HCT116 (cell line): ENCODE measurements around the gene AP3S1. TPM values are rescaled to one million over a fixed set of nuclear protein-coding genes. Genes with fewer than 3 reads are reported as not detected.

Source experiments
- ATAC-seq: fragments of 200-7000 bp; cut with Tn5 transposase; 2 replicates; pipeline ENCODE4 v1.9.1; 2020; ENCODE audit warnings: mild to moderate bottlenecking, moderate library complexity
- BruUV-seq: library from RNA; stranded (reverse); fragments of 400-500 nt; replicated peaks from 2 replicates; lab custom pipeline; 2021; lab: Mats Ljungman, UMichigan
- CTCF ChIA-PET: fragments of 300-600 bp; sonication (Branson Sonifier 250); formaldehyde crosslinking; loops from one replicate; lab custom pipeline; 2021; ENCODE audit warnings: antibody characterized with exemption; lab: Charles Lee
- POLR2A ChIA-PET: fragments of 300-600, 350-600 bp; sonication (Branson Sonifier 250); formaldehyde crosslinking; loops from one replicate; lab custom pipeline; 2021; ENCODE audit warnings: antibody characterized with exemption; lab: Charles Lee
- RAD21 ChIA-PET, 2 experiments: fragments of 300-600 bp; sonication (Branson Sonifier 250); formaldehyde crosslinking; loops; one replicate each; lab custom pipeline; 2023; ENCODE audit warnings: low total read pairs in 2 of 2; ENCODE audit not compliant: uncharacterized antibody in 2 of 2, unreplicated experiment in 2 of 2, low non-redundant PET in 1 of 2; lab: Charles Lee
- DNase-seq: peaks from one replicate; pipeline ENCODE4 v3.0.0-alpha.2; 2010; ENCODE audit warnings: low read depth, low spot score
- H2AFZ ChIP-seq: fragments of 200-600 bp; shearing (Covaris generic), sonication (generic); 2 replicates; pipeline ENCODE4 v1.6.1; 2017; ENCODE audit warnings: low read depth, mixed run types, mixed read lengths, antibody characterized with exemption, low read length; ENCODE audit not compliant: poor library complexity, severe bottlenecking
- H3K27ac ChIP-seq: 2 replicates; pipeline ENCODE4 v1.5.1; 2012; ENCODE audit warnings: low read depth, low read length
- H3K27me3 ChIP-seq: fragments of 200-600 bp; sonication (generic); 2 replicates; pipeline ENCODE4 v1.6.1; 2016; ENCODE audit warnings: mixed run types, low read length, mixed read lengths; ENCODE audit not compliant: insufficient read depth
- H3K36me3 ChIP-seq, 2 experiments: fragments of 200-500 bp in 1 of 2; fragments of 200-600 bp in 1 of 2; sonication (Bioruptor generic) in 1 of 2; sonication (generic) in 1 of 2; 2 replicates each; pipeline versions ENCODE4 v1.5.1 to v1.6.1; 2014 to 2016; ENCODE audit warnings: low read length in 2 of 2, inconsistent platforms in 1 of 2, mixed read lengths in 1 of 2, mixed run types in 1 of 2; ENCODE audit not compliant: insufficient read depth in 2 of 2, control insufficient read depth in 1 of 2
- H3K4me1 ChIP-seq, 2 experiments: fragments of 200-600 bp in 1 of 2; sonication (generic) in 1 of 2; 2 replicates each; pipeline versions ENCODE4 v1.5.1 to v1.6.1; 2012 to 2017; ENCODE audit warnings: low read length in 2 of 2, inconsistent platforms in 1 of 2, mild to moderate bottlenecking in 1 of 2, mixed read lengths in 1 of 2, mixed run types in 1 of 2, moderate library complexity in 1 of 2; ENCODE audit not compliant: insufficient read depth in 2 of 2, control insufficient read depth in 1 of 2
- H3K4me2 ChIP-seq: fragments of 200-600 bp; sonication (generic); 2 replicates; pipeline ENCODE4 v1.6.1; 2017; ENCODE audit warnings: mixed run types, low read length, mixed read lengths
- H3K4me3 ChIP-seq, 2 experiments: fragments of 200-600 bp in 1 of 2; sonication (generic) in 1 of 2; replicated peaks in 1 of 2; 2 replicates each; pipeline ENCODE4 v1.5.1; 2011 to 2016; ENCODE audit warnings: low read length in 2 of 2, control low read depth in 1 of 2, low read depth in 1 of 2, mild to moderate bottlenecking in 1 of 2, mixed read lengths in 1 of 2, mixed run types in 1 of 2
- H3K79me2 ChIP-seq: fragments of 200-600 bp; sonication (generic); 2 replicates; pipeline ENCODE4 v1.6.1; 2017; ENCODE audit warnings: mild to moderate bottlenecking, mixed run types, low read length, moderate library complexity, mixed read lengths; ENCODE audit not compliant: insufficient read depth
- H3K9ac ChIP-seq: fragments of 200-600 bp; sonication (generic); 2 replicates; pipeline ENCODE4 v1.6.1; 2016; ENCODE audit warnings: low read length, mixed read lengths
- H3K9me2 ChIP-seq: fragments of 200-600 bp; sonication (generic), shearing (Covaris generic); 2 replicates; pipeline ENCODE4 v1.6.1; 2017; ENCODE audit warnings: mixed run types, mild to moderate bottlenecking, moderate library complexity; ENCODE audit not compliant: insufficient read depth
- H3K9me3 ChIP-seq, 2 experiments: fragments of 200-500 bp in 1 of 2; fragments of 200-600 bp in 1 of 2; sonication (Bioruptor generic) in 1 of 2; sonication (generic) in 1 of 2; 2 replicates each; pipeline ENCODE4 v1.6.1; 2014 to 2017; ENCODE audit warnings: low read length in 2 of 2, mixed read lengths in 2 of 2, inconsistent platforms in 1 of 2, low read depth in 1 of 2, mild to moderate bottlenecking in 1 of 2, mixed run types in 1 of 2, moderate library complexity in 1 of 2; ENCODE audit not compliant: control insufficient read depth in 1 of 2, insufficient read depth in 1 of 2
- H4K20me1 ChIP-seq: fragments of 200-600 bp; sonication (generic), shearing (Covaris generic); 2 replicates; pipeline ENCODE4 v1.6.1; 2017; ENCODE audit warnings: mixed run types, mild to moderate bottlenecking, moderate library complexity; ENCODE audit not compliant: insufficient read depth
- ATF3 ChIP-seq: IDR thresholded peaks from 2 replicates; pipeline ENCODE4 v1.6.1; 2012
- CEBPB ChIP-seq: IDR thresholded peaks from 2 replicates; pipeline ENCODE4 v1.6.1; 2012; ENCODE audit warnings: low read depth
- CTCF ChIP-seq, 3 experiments: fragments of 200-600 bp in 1 of 3; sonication (generic) in 1 of 3; IDR thresholded peaks in 2 of 3; conservative IDR thresholded peaks in 1 of 3; 2 replicates each; pipeline ENCODE4 v1.5.1; 2012 to 2017; ENCODE audit warnings: low read depth in 2 of 3, low read length in 2 of 3, antibody characterized with exemption in 1 of 3, borderline replicate concordance in 1 of 3, control low read depth in 1 of 3, mild to moderate bottlenecking in 1 of 3, mixed read lengths in 1 of 3, mixed run types in 1 of 3, moderate library complexity in 1 of 3; ENCODE audit not compliant: insufficient read depth in 1 of 3
- ELF1 ChIP-seq: IDR thresholded peaks from 2 replicates; pipeline ENCODE4 v1.6.1; 2012; ENCODE audit warnings: low read depth, borderline replicate concordance
- EZH2phosphoT487 ChIP-seq: fragments of 200-600 bp; IDR thresholded peaks from 2 replicates; pipeline ENCODE4 v1.6.1; 2018; ENCODE audit warnings: antibody characterized with exemption, borderline replicate concordance
- FOSL1 ChIP-seq: IDR thresholded peaks from 2 replicates; pipeline ENCODE4 v1.6.1; 2012; ENCODE audit warnings: low read depth
- JUND ChIP-seq: IDR thresholded peaks from 2 replicates; pipeline ENCODE4 v1.6.1; 2012
- POLR2A ChIP-seq: IDR thresholded peaks from 2 replicates; pipeline ENCODE4 v1.7.0; 2011; ENCODE audit warnings: borderline replicate concordance; ENCODE audit not compliant: insufficient read depth, insufficient read length; ENCODE audit errors: extremely low read depth
- POLR2AphosphoS5 ChIP-seq: IDR thresholded peaks from 2 replicates; pipeline ENCODE4 v1.6.1; 2011; ENCODE audit warnings: mild to moderate bottlenecking, low read depth, low read length, moderate library complexity
- RAD21 ChIP-seq: IDR thresholded peaks from 2 replicates; pipeline ENCODE4 v1.6.1; 2012; ENCODE audit warnings: low read depth, mild to moderate bottlenecking
- SIN3A ChIP-seq: IDR thresholded peaks from 2 replicates; pipeline ENCODE4 v1.6.1; 2012; ENCODE audit warnings: low read depth
- SP1 ChIP-seq: IDR thresholded peaks from 2 replicates; pipeline ENCODE4 v1.6.1; 2012; ENCODE audit warnings: low read depth
- SRF ChIP-seq: IDR thresholded peaks from 2 replicates; pipeline ENCODE4 v1.6.1; 2012; ENCODE audit warnings: low read depth
- TCF7L2 ChIP-seq: IDR thresholded peaks from 2 replicates; pipeline ENCODE4 v1.7.0; 2011; ENCODE audit warnings: borderline replicate concordance, inconsistent platforms; ENCODE audit not compliant: insufficient read depth, insufficient read length; ENCODE audit errors: extremely low read depth
- YY1 ChIP-seq: IDR thresholded peaks from 2 replicates; pipeline ENCODE4 v1.6.1; 2011; ENCODE audit warnings: low read length, low read depth, moderate library complexity, mild to moderate bottlenecking; ENCODE audit not compliant: insufficient replicate concordance; ENCODE audit errors: extremely low read depth
- ZFX ChIP-seq: fragments of 450-650 bp; IDR thresholded peaks from 2 replicates; pipeline ENCODE4 v1.6.1; 2017
- ZNF274 ChIP-seq: fragments of 200-500 bp; sonication (Bioruptor generic); IDR thresholded peaks from 2 replicates; pipeline ENCODE4 v1.6.1; 2014; ENCODE audit warnings: mild to moderate bottlenecking, low read depth, low read length, inconsistent platforms
- intact Hi-C: fragments of 100-400 bp; cut with micrococcal nuclease; formaldehyde crosslinking; loops from 2 replicates; pipeline ENCODE4 v1.10.0; 2022
- total RNA-seq: library from RNA; stranded (reverse); gene quantifications from one replicate; pipeline ENCODE4 v1.2.1, GENCODE V29; 2021; ENCODE audit not compliant: unreplicated experiment
- TF ChIP-seq, protein P1 (sequence below): IDR thresholded peaks from 2 replicates; pipeline ENCODE4 v1.6.1; 2012; ENCODE audit warnings: low read depth
- TF ChIP-seq, protein P2 (sequence below): IDR thresholded peaks from 2 replicates; pipeline ENCODE4 v1.6.1; 2011; ENCODE audit warnings: mild to moderate bottlenecking, low read length, moderate library complexity; ENCODE audit not compliant: insufficient replicate concordance; ENCODE audit errors: extremely low read depth

The AP3S1 gene
- total RNA-seq, 1 experiment from 2014 or later, result 432 TPM

DNA sequence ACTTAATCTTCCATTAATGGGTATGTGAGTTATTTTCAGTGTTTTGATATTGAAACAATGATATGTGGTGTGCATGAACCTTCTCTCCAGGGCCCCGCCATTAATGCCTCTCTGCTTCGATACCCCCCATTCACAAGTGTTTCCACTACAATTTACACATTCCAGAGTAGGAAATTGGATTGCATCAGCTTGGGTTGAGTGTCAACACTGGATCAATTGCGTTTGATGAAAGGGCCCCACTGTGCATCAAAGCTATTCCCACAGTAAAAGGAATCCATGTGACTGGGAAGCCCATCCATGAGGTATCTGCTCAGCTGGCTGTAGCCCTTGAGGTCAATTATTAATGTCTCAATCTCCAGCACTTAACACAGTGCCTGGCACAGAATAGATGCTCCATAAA is 102.8 kb downstream of the AP3S1 start:
- Histone ChIP-seq H3K4me3 (no peak overlapping the region), H3K4me2 (no peak overlapping the region), H3K9ac (no peak overlapping the region), H3K27me3 (no peaks in the 10 kb centered on the region), H2AFZ (no peak overlapping the region), H3K4me1 (peaks cover 15 to 47% of the 10 kb centered on the region in 2 experiments), H3K36me3 (no peaks in the 10 kb centered on the region), H3K27ac (no peak overlapping the region), H3K9me2 (no peaks in the 10 kb centered on the region), H3K9me3 (no peaks in the 10 kb centered on the region), H3K79me2 (no peaks in the 10 kb centered on the region), H4K20me1 (no peaks in the 10 kb centered on the region)
- no peak for ATAC-seq
- intact Hi-C loops, result no loop called here
- CTCF ChIA-PET, result no interaction called here
- TF ChIP-seq POLR2A (no peak), CEBPB (no peak), SRF (no peak), CTCF (IDR thresholded peaks at IDR 0.05 in 2 of 3, conservative IDR thresholded peaks at IDR 0.05 in 1 of 3; ENCODE audit: borderline replicate concordance in 1 of 3, insufficient read depth in 1 of 3, low read depth in 2 of 3, low read length in 2 of 3) (no peak), YY1 (no peak), EZH2phosphoT487 (no peak), ATF3 (no peak), ZFX (no peak), TCF7L2 (no peak), ZNF274 (no peak), ELF1 (no peak), JUND (no peak), POLR2AphosphoS5 (no peak), SP1 (no peak), FOSL1 (no peak), RAD21 (no peak), SIN3A (no peak)
- TF ChIP-seq, protein P1, sequence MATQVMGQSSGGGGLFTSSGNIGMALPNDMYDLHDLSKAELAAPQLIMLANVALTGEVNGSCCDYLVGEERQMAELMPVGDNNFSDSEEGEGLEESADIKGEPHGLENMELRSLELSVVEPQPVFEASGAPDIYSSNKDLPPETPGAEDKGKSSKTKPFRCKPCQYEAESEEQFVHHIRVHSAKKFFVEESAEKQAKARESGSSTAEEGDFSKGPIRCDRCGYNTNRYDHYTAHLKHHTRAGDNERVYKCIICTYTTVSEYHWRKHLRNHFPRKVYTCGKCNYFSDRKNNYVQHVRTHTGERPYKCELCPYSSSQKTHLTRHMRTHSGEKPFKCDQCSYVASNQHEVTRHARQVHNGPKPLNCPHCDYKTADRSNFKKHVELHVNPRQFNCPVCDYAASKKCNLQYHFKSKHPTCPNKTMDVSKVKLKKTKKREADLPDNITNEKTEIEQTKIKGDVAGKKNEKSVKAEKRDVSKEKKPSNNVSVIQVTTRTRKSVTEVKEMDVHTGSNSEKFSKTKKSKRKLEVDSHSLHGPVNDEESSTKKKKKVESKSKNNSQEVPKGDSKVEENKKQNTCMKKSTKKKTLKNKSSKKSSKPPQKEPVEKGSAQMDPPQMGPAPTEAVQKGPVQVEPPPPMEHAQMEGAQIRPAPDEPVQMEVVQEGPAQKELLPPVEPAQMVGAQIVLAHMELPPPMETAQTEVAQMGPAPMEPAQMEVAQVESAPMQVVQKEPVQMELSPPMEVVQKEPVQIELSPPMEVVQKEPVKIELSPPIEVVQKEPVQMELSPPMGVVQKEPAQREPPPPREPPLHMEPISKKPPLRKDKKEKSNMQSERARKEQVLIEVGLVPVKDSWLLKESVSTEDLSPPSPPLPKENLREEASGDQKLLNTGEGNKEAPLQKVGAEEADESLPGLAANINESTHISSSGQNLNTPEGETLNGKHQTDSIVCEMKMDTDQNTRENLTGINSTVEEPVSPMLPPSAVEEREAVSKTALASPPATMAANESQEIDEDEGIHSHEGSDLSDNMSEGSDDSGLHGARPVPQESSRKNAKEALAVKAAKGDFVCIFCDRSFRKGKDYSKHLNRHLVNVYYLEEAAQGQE, result no peak
- TF ChIP-seq, protein P2, sequence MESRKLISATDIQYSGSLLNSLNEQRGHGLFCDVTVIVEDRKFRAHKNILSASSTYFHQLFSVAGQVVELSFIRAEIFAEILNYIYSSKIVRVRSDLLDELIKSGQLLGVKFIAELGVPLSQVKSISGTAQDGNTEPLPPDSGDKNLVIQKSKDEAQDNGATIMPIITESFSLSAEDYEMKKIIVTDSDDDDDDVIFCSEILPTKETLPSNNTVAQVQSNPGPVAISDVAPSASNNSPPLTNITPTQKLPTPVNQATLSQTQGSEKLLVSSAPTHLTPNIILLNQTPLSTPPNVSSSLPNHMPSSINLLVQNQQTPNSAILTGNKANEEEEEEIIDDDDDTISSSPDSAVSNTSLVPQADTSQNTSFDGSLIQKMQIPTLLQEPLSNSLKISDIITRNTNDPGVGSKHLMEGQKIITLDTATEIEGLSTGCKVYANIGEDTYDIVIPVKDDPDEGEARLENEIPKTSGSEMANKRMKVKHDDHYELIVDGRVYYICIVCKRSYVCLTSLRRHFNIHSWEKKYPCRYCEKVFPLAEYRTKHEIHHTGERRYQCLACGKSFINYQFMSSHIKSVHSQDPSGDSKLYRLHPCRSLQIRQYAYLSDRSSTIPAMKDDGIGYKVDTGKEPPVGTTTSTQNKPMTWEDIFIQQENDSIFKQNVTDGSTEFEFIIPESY, result no peak
- DNase-seq, result no peak
- POLR2A ChIA-PET, result no interaction called here
- RAD21 ChIA-PET, result no interaction called here
- no TSS peak for BruUV-seq
